Islet precursor cell (in vitro differentiated cells): ENCODE results near the gene HNF1B.

Source experiments
- DNase-seq: peaks from one replicate; pipeline ENCODE4 v3.0.0-alpha.2; 2018

Gene HNF1B

DNA sequence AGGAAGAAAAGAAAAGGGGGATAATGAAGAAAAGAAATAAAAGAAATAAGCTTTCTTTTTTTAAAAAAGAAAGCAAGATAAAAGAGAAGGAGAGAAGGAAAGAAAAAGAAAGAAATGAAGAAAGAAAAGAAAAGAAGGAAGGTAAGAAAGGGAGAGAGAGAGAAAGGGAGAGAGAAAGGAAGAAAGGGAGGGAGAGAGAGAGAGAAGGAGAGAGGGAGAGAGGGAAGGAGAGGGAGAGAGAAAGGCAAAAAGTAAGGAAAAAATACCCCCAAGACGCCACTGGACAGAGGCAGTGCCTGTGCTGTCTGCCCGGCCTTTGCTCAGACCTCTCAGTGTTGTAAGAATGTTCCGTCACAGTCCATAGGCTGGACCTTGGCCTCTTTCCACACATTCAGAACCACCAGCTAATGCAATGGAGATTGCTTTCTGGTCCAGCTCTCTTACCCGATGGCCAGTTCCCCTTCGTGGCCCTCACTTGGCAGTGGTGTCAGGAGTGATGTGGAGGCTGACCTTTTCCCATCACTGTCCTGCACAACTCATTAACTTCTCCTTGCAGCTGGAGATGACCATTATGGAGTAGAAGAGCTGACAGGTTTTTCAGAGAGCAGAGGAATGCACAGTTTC, 14.3 kb upstream of the HNF1B start:
- DNase-seq: no peak

DNA sequence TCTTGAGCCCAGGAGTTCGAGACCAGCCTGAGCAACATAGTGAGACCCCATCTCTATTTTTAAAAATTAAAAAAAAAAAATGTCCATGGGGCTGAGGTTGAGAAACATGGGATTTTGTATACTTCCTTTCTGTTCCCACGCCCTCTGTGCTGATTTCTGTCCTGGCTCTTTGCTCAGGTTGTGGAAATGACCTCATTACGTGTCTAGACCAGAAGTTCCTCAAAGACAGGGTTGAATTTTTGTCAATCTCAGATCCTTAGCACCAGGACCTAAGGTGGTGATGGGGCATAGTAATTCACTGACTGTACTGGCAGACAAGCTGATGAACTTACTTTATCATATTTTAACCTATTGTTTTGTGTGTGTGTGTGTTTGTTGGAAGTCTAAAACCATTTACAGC, 11.2 kb upstream of the HNF1B start:
- no peak for DNase-seq

DNA sequence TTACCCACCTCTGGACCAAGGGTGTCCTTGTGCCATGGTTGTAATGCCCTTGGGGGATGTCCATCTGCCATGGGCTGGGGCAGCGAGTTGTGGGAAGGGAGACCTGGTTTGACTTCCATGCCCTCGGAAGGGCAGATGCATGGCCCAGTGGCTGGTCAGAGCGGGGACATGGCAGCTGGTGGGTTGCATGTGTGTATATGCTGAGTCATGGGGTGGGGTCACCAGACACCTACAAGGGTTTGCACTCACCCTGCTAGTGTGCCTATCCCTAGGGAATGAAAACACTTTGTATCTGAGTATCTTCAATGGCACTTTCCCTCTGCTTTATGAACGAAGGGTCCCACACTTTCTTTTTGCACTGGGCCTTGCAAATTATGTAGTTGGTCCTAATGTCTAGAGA, 10.6 kb upstream of the HNF1B start:
- DNase-seq: no peak

- DNase-seq: no peak
These were observed 9.5 kb upstream of the HNF1B start for GRCh38 chr17:37754363-37754762.

DNA sequence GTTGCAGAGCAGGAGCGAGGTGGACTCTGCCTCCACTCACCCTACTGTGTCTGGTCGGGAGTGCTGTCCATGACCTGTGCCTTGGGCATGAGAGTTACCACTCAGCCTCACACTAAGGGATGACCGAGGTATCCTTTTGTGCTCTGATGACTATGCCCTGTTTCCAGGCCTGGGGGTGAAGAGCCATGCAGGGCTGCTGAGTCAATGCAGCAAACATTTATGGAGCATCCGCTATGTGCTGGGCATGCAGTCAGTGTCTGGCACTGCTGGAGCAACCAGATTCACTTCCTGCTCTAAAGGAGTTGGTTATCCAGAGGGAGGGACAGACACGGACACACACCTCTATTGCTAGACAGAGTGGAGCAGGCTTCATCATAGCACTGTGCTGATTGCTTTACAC, 7.6 kb upstream of the HNF1B start:
- peak; percentile 92 for DNase-seq

GRCh38 chr17:37750768-37751475, 6.1 kb upstream of the HNF1B start:
- no peak for DNase-seq

DNA sequence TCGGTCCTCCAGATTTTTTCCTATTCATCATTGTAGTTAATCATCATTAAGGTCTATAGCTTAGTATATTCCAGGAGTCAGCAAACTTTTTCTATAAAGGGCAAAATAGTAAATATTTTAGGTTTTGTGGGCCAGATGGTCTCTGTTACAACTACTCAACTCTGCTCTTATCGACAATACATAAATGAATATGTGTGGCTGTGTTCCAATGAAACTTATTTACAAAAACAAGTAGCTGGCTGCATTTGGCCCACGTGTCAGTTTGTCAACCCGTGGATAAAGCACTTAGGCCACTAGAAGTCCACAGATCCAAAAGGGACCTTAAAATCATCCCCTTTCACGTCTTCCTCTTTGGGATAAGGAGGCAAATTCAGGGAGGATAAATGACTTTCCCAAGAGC, 5.4 kb upstream of the HNF1B start:
- no peak for DNase-seq

DNA sequence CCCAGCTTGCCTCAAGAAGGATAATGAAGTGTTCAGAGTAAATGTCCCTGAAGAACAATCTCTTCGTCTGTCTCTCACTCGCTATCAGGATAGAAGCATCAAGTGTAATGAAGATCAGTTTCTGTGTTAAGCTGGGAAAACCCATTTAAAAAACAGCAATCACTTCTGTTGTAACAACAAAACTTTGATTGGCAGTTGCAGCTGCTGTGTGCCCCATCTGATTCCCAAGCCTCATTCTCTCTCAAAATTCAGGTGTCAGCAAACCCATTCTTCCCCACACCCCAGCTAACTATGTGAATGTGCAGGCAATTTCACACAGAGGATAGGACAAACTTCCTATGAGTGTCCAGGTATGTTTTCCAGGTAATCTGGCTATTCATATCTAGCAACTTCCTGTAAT, 2.4 kb upstream of the HNF1B start:
- no peak for DNase-seq

DNA sequence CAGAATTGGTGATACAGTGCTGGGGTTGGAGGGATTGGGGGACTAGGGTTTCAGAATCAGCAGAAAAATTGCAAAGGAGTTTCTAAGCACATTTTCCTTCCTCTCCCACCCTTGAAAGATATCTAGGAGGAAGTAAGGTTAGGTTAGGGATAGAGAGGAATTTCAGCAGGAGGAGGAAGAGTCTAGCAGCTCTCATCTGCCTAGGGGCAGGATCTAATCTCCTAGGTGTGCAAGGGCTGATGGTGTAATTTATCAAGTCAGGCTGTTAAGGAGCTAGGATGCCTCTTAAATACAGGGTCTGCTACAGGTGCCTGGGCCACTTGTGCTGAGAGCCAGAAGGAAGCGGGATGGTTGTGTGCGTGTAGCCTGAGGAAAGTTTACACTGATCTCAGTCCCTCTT, 1.8 kb upstream of the HNF1B start:
- DNase-seq: no peak

- no peak for DNase-seq
These were observed 1.1 kb upstream of the HNF1B start for GRCh38 chr17:37745801-37746426.

- DNase-seq: no peak
These were observed 279 bp downstream of the HNF1B start for GRCh38 chr17:37744633-37744927.

DNA sequence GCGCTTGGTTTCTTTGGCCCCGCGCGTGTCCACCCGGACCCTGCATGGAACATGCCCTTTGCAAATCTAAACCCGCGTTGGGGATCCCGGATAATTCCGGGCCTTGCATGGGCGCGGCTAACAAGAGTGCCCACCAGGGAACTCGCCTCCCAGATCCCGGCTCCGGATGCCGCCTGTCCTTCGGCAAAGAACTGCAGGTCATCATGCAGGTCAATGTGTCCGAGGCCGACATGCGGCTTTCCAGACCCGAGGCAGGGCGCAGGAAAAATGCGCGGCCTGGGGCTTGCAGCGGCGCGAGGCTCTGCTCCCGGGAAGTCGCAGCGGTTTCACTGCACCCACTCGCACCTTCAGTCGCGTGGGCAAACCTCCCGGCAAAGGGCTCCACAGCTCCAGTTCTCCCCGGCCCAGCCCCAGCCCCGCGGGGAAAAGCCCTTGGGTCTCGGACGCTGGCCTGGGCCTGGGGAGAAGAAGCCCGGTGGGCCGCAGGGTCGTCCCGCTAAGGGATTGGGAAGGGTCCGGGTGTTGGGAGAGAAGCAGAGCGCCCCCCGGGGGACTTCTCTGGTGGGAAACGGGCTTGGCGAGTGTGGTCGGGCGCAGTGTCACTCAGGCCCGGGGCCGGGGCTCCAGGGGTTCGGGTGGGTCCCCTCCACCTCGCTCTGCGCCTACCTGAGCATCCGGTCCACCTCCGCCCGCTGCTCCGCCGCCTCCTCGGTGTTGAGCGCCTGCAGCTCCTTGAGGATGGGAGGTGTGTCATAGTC, 805 bp downstream of the HNF1B start:
- peak; percentile 85 for DNase-seq

DNA sequence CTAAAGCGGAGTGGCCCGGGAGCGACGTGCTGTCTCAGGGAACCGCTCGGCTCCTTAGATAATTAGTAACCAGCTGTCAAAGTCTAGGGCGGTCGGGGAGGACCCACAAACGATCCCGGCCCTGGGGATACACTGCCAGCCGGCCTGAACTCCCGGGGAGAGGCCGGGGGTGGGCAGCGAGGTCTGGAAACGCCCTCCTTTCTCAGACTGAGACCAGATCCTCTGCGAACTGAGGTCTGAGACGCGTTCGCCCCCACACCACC, 1.3 kb downstream of the HNF1B start:
- no peak for DNase-seq

GRCh38 chr17:37742762-37743611, 1.9 kb downstream of the HNF1B start:
- DNase-seq: no peak

- no peak for DNase-seq
These were observed 2.6 kb downstream of the HNF1B start for GRCh38 chr17:37742116-37742761.

GRCh38 chr17:37741341-37742115, 3.3 kb downstream of the HNF1B start:
- DNase-seq: no peak

DNA sequence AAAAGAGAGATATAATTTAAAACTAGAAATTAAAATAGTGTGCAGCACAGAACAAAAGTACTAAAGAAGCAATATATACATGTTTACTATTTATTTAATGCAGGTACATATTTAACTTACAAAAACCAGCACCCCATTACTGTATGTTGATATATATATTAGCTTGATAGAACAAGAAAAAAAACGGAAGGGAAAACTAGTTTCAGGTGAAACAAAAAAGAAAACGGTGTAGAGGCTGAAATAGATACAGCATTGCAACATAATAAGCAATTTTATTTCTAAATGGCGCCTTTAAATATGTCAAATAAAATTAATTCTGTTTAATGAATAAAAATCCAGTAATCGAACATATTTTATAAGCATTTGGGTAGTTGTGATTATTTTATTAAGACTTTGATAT, 3.9 kb downstream of the HNF1B start:
- DNase-seq: no peak

DNA sequence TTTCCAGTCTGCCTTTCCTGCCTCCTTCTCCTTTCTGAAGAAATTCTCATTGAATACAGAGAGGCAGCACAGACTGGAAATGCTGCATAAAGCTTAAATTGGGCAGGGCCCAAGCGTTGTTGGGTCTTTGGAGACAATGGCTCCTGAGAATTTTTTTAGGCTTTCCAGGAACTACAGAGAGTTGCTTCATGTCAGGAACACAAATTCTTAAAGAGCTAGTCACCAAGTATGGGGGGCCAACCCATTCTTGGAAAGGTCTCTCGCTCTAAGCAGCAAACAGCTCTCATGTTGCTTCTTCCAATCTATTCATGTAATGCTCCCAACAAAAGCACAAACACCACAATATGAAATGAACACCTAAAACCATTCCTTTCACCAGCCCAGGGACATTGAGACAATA, 6.9 kb downstream of the HNF1B start:
- no peak for DNase-seq

GRCh38 chr17:37737081-37737480, 7.8 kb downstream of the HNF1B start:
- no peak for DNase-seq

GRCh38 chr17:37736428-37736827, 8.4 kb downstream of the HNF1B start:
- DNase-seq: no peak

DNA sequence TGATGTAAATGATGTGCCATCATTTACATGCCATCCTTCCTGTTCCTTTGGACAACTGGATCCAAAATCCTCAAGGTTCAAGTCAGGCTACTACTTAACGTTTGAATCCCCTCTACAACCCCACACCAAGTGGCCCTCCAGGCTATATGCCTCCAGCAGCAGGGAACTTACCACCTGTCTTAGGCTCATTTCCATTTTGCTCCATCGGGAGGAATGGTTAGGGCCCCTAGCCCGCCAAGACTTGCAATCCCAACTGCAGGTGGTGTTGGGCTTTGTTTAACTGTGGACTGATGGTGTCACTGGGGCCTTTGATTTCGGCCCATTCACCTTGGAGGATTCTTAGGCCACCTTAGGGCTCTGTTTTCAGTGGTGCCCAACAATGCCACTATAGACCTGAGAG, 9.7 kb downstream of the HNF1B start:
- DNase-seq: no peak

DNA sequence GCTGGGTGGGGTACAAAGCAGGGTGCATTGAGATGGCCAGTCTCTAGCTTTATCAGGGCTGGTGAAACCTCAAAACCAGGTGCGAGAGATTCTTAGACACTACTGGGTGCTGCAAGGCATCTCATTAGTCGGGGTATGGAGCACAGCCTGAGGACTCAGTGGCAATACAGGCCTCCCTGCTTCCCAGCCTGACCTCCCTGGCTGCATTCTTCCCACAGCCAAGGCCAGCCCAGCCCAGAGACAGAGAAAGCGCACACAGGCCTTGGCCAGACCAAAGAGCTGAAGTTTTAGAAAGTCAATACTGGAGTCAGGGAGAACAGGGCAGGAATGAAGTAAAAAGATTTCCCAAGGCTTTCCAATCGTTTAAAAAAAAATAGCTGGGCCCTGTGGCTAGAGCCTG, 12.5 kb downstream of the HNF1B start:
- DNase-seq: no peak
